ENCODE data around the gene SIL1.

SIL1 gene

DNA sequence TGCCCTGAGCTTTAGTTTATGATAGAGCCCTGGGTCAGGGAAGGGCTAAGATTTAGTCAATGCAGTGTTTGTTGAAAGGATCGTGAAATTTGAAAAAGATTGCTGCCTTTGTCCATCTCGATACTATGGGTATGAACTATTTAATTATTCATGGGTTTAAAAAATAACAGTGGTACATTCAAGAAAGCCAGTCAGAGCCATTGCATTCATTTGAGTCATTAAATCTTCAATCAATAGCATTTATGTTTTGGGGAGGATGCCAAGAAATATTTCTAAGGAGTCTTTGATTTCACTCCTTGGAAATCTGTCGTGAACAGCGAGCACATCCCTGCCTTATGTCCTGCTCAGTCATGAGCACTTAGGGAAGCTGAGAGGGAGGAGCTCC is 268.6 kb downstream of the SIL1 start:
- no peak for TF ChIP-seq HDGF (IDR thresholded peaks at IDR 0.05; ENCODE audit: borderline replicate concordance)
- POLR2A ChIA-PET: no interaction called here
- CTCF ChIA-PET: interaction anchor here (0.6 kb wide), 1 partner anchor 141 kb away, joined by 3 read pairs; no protein-coding TSS in a partner anchor
- DNase-seq (ENCODE audit: extremely low spot score): no peak

DNA sequence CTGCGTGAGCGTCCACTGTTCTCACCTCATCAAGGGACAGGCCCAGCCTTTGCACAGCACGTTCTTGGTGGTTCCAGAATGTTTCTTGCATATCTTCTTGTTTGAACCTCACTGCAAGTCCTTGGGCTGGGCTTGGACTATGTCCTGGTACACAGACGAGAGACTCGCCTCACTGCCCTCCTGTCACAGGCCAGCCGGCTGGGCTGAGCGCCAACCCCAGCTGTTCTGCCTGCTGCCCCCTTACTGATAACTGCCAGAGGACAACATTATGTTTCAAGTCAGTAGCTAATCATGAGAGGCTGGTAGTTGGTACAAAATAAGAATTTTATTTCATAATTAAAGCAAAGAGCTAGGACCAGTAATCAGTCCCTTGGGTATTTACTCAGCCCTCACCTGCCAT is 270.2 kb downstream of the SIL1 start:
- TF ChIP-seq LEF1 (IDR thresholded peaks at IDR 0.05; ENCODE audit: borderline replicate concordance) (no peak), SUZ12 (IDR thresholded peaks at IDR 0.05) (no peak), FOXK2 (IDR thresholded peaks at IDR 0.05) (no peak), ARNT (IDR thresholded peaks at IDR 0.05) (no peak), SP1 (IDR thresholded peaks at IDR 0.05) (no peak), ELF4 (IDR thresholded peaks at IDR 0.05) (no peak), FOXA1 (IDR thresholded peaks at IDR 0.05) (no peak), HDGF (IDR thresholded peaks at IDR 0.05; ENCODE audit: borderline replicate concordance) (no peak)
- TF ChIP-seq, protein P1, sequence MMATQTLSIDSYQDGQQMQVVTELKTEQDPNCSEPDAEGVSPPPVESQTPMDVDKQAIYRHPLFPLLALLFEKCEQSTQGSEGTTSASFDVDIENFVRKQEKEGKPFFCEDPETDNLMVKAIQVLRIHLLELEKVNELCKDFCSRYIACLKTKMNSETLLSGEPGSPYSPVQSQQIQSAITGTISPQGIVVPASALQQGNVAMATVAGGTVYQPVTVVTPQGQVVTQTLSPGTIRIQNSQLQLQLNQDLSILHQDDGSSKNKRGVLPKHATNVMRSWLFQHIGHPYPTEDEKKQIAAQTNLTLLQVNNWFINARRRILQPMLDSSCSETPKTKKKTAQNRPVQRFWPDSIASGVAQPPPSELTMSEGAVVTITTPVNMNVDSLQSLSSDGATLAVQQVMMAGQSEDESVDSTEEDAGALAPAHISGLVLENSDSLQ (IDR thresholded peaks at IDR 0.05): no peak
- CTCF ChIA-PET: interaction anchor here (0.6 kb wide), 1 partner anchor 334 kb away, joined by 6 read pairs; no protein-coding TSS in a partner anchor
- POLR2A ChIA-PET: no interaction called here
- DNase-seq (ENCODE audit: extremely low spot score): no peak

DNA sequence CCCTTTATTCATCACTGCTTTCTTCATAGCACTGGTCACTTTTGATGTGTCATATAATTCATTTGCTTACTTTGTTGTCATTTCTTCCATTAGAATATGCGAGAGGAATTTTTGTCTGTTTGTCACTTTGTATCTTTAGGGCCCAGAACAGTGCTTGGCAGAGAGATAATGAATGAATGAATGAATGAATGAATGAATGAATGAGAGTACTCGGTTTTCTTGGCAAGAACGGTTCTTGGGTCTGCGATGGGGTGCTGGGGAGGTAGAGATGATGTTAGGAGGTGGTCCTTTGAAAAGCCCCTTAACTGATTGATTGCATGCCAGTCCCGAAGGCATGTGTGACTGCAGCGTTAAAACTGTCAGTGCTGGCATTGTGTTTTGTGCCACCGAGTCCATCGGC is 270.6 kb downstream of the SIL1 start:
- CTCF ChIA-PET: no interaction called here
- no peak for TF ChIP-seq SP1 (IDR thresholded peaks at IDR 0.05)
- TF ChIP-seq TARDBP (IDR thresholded peaks at IDR 0.05): no peak
- TF ChIP-seq BHLHE40 (IDR thresholded peaks at IDR 0.05; ENCODE audit: borderline replicate concordance): no peak
- TF ChIP-seq ELF4 (IDR thresholded peaks at IDR 0.05): no peak
- TF ChIP-seq ARNT (IDR thresholded peaks at IDR 0.05): no peak
- no peak for TF ChIP-seq L3MBTL2 (conservative IDR thresholded peaks at IDR 0.05)
- TF ChIP-seq FOXA1 (IDR thresholded peaks at IDR 0.05): no peak
- TF ChIP-seq ZNF384 (IDR thresholded peaks at IDR 0.05): no peak
- no peak for TF ChIP-seq FOXK2 (IDR thresholded peaks at IDR 0.05)
- TF ChIP-seq, protein P1 (IDR thresholded peaks at IDR 0.05): no peak
- no peak for TF ChIP-seq FOXM1 (IDR thresholded peaks at IDR 0.05; ENCODE audit: borderline replicate concordance)
- no peak for TF ChIP-seq NFRKB (IDR thresholded peaks at IDR 0.05)
- no peak for TF ChIP-seq HDGF (IDR thresholded peaks at IDR 0.05; ENCODE audit: borderline replicate concordance)
- TF ChIP-seq CTBP1 (IDR thresholded peaks at IDR 0.05; ENCODE audit: borderline replicate concordance): no peak
- TF ChIP-seq LEF1 (IDR thresholded peaks at IDR 0.05; ENCODE audit: borderline replicate concordance): no peak
- TF ChIP-seq SUZ12 (IDR thresholded peaks at IDR 0.05): no peak
- POLR2A ChIA-PET: no interaction called here
- no peak for DNase-seq (ENCODE audit: extremely low spot score)

DNA sequence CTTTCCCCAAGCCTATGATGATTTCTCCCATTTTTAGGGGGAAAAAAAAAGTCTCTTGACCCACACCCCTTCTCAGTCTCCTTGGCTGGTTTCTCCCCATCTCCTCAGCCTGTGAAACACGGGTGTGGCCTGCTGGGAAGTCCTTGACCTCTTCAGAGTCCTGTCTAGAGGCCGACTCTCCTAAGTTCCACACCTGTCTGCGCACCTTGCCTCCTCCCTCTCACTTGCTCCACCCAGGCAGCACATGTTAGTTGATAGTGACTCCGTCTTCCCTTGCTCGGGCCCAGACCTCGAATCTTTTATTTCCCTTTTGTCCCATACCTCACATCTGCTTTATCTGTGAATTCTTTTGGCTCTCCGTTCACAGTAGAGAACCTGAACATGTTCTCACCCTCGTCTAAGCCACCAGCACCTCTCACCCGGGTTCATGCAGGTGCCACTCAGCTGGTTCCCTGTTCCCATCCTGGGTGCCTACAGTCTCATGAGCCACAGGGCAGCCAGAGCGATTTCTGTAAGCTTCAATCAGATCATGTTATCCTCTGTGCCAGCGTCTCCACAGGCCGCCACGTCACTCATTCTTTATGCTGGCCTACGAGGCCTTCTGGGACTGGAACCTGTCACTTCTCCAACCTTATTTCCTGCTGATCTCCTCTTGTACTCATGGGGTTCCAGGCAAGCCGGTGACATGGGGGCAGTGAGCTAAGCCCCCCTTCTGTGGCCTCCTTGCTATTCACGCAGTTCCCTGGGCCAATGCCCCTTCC is 271.3 kb downstream of the SIL1 start:
- ChIA-PET CTCF (no interaction called here), POLR2A (no interaction called here)
- TF ChIP-seq NFRKB (IDR thresholded peaks at IDR 0.05): no peak
- no peak for TF ChIP-seq FOXM1 (IDR thresholded peaks at IDR 0.05; ENCODE audit: borderline replicate concordance)
- no peak for TF ChIP-seq ELF4 (IDR thresholded peaks at IDR 0.05)
- TF ChIP-seq L3MBTL2 (conservative IDR thresholded peaks at IDR 0.05): no peak
- TF ChIP-seq HDGF (IDR thresholded peaks at IDR 0.05; ENCODE audit: borderline replicate concordance): no peak
- TF ChIP-seq, protein P1 (IDR thresholded peaks at IDR 0.05): no peak
- TF ChIP-seq LEF1 (IDR thresholded peaks at IDR 0.05; ENCODE audit: borderline replicate concordance): no peak
- TF ChIP-seq SUZ12 (IDR thresholded peaks at IDR 0.05): no peak
- no peak for DNase-seq (ENCODE audit: extremely low spot score)

DNA sequence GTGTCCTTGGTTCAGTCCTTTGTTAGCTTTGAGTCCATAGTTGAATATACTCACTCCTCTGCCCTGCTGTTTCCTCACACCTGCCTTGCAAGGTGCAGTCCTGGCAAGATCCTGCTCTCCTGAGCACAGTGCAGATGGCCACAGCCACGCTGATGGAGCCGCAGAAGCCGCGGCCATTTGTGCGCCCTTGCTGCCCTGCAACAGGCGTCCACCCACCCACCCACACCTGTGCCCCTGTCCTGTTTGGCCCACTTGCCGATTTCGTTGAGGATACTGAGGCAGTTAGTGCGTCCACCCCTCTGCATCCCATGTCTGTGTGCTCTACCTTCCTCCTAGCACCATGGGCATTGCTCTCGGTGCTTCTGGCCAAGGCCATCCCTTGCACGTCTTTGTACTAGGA is 271.9 kb downstream of the SIL1 start:
- DNase-seq (ENCODE audit: extremely low spot score): no peak
- TF ChIP-seq NFRKB (IDR thresholded peaks at IDR 0.05) (no peak), FOXA1 (IDR thresholded peaks at IDR 0.05) (no peak)
- POLR2A ChIA-PET: no interaction called here
- CTCF ChIA-PET: no interaction called here

DNA sequence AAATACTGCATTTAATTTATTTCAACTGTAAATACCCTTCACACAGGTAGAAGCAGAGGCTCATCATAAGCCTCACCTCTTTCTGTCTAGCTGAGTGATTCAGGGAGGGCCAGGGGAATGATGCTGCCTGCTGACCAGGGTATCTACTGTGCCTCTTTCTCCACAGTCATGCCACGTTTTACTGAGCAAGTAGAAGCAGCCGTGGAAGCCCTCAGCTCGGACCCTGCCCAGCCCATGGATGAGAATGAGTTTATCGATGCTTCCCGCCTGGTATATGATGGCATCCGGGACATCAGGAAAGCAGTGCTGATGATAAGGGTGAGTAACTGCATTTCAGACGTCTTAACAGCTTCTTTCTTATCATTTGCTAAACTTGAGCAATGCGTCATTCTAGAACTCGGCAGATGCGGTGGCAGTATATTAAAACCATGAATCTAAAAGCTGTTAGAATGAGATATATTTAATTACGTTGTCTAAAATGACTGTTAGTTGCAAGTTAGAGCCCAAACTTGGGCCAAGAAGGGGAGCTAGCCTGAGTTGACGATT is 273.0 kb downstream of the SIL1 start:
- POLR2A ChIA-PET: no interaction called here
- DNase-seq (ENCODE audit: extremely low spot score): no peak
- CTCF ChIA-PET: no interaction called here
- TF ChIP-seq NFRKB (IDR thresholded peaks at IDR 0.05): no peak
- TF ChIP-seq HDGF (IDR thresholded peaks at IDR 0.05; ENCODE audit: borderline replicate concordance): no peak
- TF ChIP-seq ZNF384 (IDR thresholded peaks at IDR 0.05): no peak
- no peak for TF ChIP-seq SP1 (IDR thresholded peaks at IDR 0.05)
- no peak for TF ChIP-seq BHLHE40 (IDR thresholded peaks at IDR 0.05; ENCODE audit: borderline replicate concordance)
- no peak for TF ChIP-seq L3MBTL2 (conservative IDR thresholded peaks at IDR 0.05)
- TF ChIP-seq FOXA1 (IDR thresholded peaks at IDR 0.05): no peak
- no peak for TF ChIP-seq ELF4 (IDR thresholded peaks at IDR 0.05)
- TF ChIP-seq, protein P1 (IDR thresholded peaks at IDR 0.05): no peak

Measured in HEK293T (cell line).